Body of pancreas (tissue), 4 donors: ENCODE data around the gene HOXC11.

Experiments
- POLR2A ChIP-seq, 3 donors: fragments of 450-650 bp; IDR thresholded peaks; one replicate each; pipeline ENCODE4 v1.6.1; 2016; ENCODE audit warnings: antibody characterized with exemption in 3 of 3, mild to moderate bottlenecking in 2 of 3
- TF ChIP-seq, protein P1 (sequence below), 7 experiments: fragments of 450-650 bp in 4 of 7; fragments of 200-600 bp in 3 of 7; sonication (generic) in 3 of 7; IDR thresholded peaks; one replicate each; pipeline ENCODE4 v1.5.1; 2016 to 2019; ENCODE audit warnings: antibody characterized with exemption in 7 of 7

GRCh38 chr12:53963005-53963404 lies 9.9 kb upstream of the HOXC11 start:
- no peak for TF ChIP-seq POLR2A (IDR thresholded peaks at IDR 0.05)
- TF ChIP-seq, protein P1, sequence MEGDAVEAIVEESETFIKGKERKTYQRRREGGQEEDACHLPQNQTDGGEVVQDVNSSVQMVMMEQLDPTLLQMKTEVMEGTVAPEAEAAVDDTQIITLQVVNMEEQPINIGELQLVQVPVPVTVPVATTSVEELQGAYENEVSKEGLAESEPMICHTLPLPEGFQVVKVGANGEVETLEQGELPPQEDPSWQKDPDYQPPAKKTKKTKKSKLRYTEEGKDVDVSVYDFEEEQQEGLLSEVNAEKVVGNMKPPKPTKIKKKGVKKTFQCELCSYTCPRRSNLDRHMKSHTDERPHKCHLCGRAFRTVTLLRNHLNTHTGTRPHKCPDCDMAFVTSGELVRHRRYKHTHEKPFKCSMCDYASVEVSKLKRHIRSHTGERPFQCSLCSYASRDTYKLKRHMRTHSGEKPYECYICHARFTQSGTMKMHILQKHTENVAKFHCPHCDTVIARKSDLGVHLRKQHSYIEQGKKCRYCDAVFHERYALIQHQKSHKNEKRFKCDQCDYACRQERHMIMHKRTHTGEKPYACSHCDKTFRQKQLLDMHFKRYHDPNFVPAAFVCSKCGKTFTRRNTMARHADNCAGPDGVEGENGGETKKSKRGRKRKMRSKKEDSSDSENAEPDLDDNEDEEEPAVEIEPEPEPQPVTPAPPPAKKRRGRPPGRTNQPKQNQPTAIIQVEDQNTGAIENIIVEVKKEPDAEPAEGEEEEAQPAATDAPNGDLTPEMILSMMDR (IDR thresholded peaks at IDR 0.05): no peak
